ENCODE measurements around the gene HPS5. TPM values are rescaled to one million over a fixed set of nuclear protein-coding genes. Genes with fewer than 3 reads are reported as not detected.

HPS5 gene
- total RNA-seq, 1 donor from 2014 or later, result 13.5 TPM

GRCh38 chr11:18235394-18236334 is 86.3 kb downstream of the HPS5 start:
- DNase-seq (ENCODE audit: low spot score), result no peak

GRCh38 chr11:18233912-18234311 is 88.0 kb downstream of the HPS5 start:
- no peak for DNase-seq (ENCODE audit: low spot score)

- DNase-seq (ENCODE audit: low spot score), result no peak
Measured at GRCh38 chr11:18230859-18231258, 91.1 kb downstream of the HPS5 start.

GRCh38 chr11:18229501-18229900 is 92.4 kb downstream of the HPS5 start:
- DNase-seq (ENCODE audit: low spot score), result no peak

Other genes starting within 250 kb of the HPS5 start
- 7.9 TPM for gene SAAL1, start 216.1 kb downstream of the HPS5 start, total RNA-seq
- gene MRGPRX3, start 189.6 kb downstream of the HPS5 start, total RNA-seq, result 0.17 TPM
- not detected for gene MRGPRX4, start 149.3 kb downstream of the HPS5 start, total RNA-seq
- 0.40 TPM for gene SAA4, start 85.3 kb downstream of the HPS5 start, total RNA-seq
- gene SAA2, start 73.5 kb downstream of the HPS5 start, total RNA-seq, result 20.3 TPM
- gene SAA1, start 55.9 kb downstream of the HPS5 start, total RNA-seq, result 19.3 TPM
- 35.7 TPM for gene GTF2H1, start 427 bp upstream of the HPS5 start, total RNA-seq
- gene LDHA, start 72.4 kb upstream of the HPS5 start, total RNA-seq, result 298 TPM
- gene LDHC, start 90.2 kb upstream of the HPS5 start, total RNA-seq, result 0.89 TPM
- gene LDHAL6A, start 133.7 kb upstream of the HPS5 start, total RNA-seq, result not detected
- 54.4 TPM for gene TSG101, start 204.8 kb upstream of the HPS5 start, total RNA-seq

All from mucosa of gallbladder (tissue), 1 donor.